ENCODE results near the gene CACNB4. TPM values are rescaled to one million over a fixed set of nuclear protein-coding genes. Genes with fewer than 3 reads are reported as not detected.

Gene CACNB4
- total RNA-seq, 3 donors from 2014 or later: 1.6 to 17.7 (median 11.5) TPM

DNA sequence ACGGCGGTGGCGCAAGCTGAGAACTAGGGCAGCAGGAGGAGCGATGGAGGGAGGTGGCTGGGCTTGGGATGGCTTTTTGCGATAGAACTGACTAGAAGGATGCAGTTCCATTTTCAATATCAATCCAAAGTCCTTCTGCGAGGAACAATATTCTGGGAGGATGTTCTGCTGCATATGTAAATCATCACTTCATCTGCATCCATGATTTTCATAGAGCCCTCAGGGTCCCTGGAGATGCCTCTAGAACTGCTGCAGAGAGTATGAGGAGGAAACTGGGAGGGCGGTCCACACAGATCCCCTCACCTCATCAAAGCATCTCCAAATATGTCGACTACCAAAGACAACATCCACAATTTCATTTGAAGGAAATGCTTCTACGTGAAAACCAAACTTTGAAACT is 20.8 kb downstream of the CACNB4 start:
- no peak overlapping the region for H3K27ac ChIP-seq
- no peaks in the 10 kb centered on the region for H3K9me3 ChIP-seq
- no peaks in the 10 kb centered on the region for H3K27me3 ChIP-seq
- intact Hi-C loops (cut with DNase I; ENCODE audit: low total_unique reads): no loop called here
- no peaks in the 10 kb centered on the region for H3K36me3 ChIP-seq
- DNase-seq (ENCODE audit: low spot score in 2 of 2): no peak
- no peak overlapping the region for H3K4me3 ChIP-seq
- H3K4me1 ChIP-seq: no peaks in the 10 kb centered on the region
- TF ChIP-seq POLR2AphosphoS5 (IDR thresholded peaks at IDR 0.05) (no peak), CTCF (IDR thresholded peaks at IDR 0.05) (no peak)

GRCh38 chr2:152075461-152076050 is 23.3 kb downstream of the CACNB4 start:
- H3K4me1 ChIP-seq: no peaks in the 10 kb centered on the region
- no peak overlapping the region for H3K4me3 ChIP-seq
- H3K27me3 ChIP-seq: no peaks in the 10 kb centered on the region
- intact Hi-C loops (cut with DNase I; ENCODE audit: low total_unique reads): no loop called here
- no peaks in the 10 kb centered on the region for H3K36me3 ChIP-seq
- no peak for DNase-seq (ENCODE audit: low spot score in 2 of 2)
- H3K9me3 ChIP-seq: no peaks in the 10 kb centered on the region
- no peak for TF ChIP-seq CTCF (IDR thresholded peaks at IDR 0.05)
- TF ChIP-seq POLR2A (IDR thresholded peaks at IDR 0.05): no peak
- TF ChIP-seq POLR2AphosphoS5 (IDR thresholded peaks at IDR 0.05): no peak
- H3K27ac ChIP-seq: no peak overlapping the region

- Histone ChIP-seq H3K27me3 (no peaks in the 10 kb centered on the region), H3K27ac (no peak overlapping the region), H3K4me3 (no peak overlapping the region), H3K36me3 (no peaks in the 10 kb centered on the region), H3K9me3 (no peaks in the 10 kb centered on the region), H3K4me1 (no peaks in the 10 kb centered on the region)
- intact Hi-C loops (cut with DNase I; ENCODE audit: low total_unique reads): no loop called here
- no peak for DNase-seq (ENCODE audit: low spot score in 2 of 2)
- no peak for TF ChIP-seq CTCF (IDR thresholded peaks at IDR 0.05)
- TF ChIP-seq POLR2A (IDR thresholded peaks at IDR 0.05): no peak
- TF ChIP-seq POLR2AphosphoS5 (IDR thresholded peaks at IDR 0.05): no peak
Measured at GRCh38 chr2:152072011-152072410, 26.8 kb downstream of the CACNB4 start.

DNA sequence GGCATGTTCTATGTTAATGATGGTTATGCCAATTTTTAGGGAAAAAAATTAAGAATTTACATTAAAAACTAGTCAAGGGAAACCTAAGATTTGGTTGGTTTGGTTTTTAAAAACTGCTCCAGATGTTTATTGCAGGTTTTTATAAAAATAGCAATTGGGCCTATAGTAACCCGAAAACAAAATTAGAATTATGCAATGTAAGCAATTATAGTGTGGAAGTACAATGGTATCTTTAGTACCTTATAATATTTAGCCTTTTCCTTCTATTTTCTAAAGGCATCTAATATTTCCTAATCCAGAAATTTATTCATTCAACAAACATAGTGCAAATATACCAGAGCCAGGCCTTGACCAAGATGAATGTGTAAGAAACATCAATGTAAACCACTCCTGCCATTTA is 27.3 kb downstream of the CACNB4 start:
- intact Hi-C loops (cut with DNase I; ENCODE audit: low total_unique reads): no loop called here
- no peaks in the 10 kb centered on the region for H3K27me3 ChIP-seq
- no peak overlapping the region for H3K4me3 ChIP-seq
- H3K27ac ChIP-seq: no peak overlapping the region
- no peaks in the 10 kb centered on the region for H3K4me1 ChIP-seq
- no peaks in the 10 kb centered on the region for H3K36me3 ChIP-seq
- no peak for TF ChIP-seq POLR2AphosphoS5 (IDR thresholded peaks at IDR 0.05)
- no peak for TF ChIP-seq CTCF (IDR thresholded peaks at IDR 0.05)
- TF ChIP-seq POLR2A (IDR thresholded peaks at IDR 0.05): no peak
- no peaks in the 10 kb centered on the region for H3K9me3 ChIP-seq
- no peak for DNase-seq (ENCODE audit: low spot score in 2 of 2)

DNA sequence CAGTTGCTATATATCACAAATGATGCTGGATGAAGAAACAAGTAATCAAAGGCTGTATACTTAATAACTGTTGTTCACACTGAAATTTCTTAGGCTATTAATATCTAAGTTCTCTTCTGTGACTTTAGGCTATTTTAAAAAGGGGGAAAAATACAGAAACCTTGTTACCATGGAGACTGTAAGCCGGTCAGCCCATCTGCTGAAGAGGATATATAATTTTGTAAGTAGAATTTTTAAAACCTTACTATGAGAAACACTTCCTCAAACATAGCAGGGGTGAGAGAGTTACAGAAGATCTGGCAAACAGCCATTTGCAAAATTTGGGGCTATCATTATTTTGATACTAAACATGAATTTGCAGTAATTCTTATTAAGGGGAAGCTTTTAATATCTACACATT is 27.8 kb downstream of the CACNB4 start:
- Histone ChIP-seq H3K4me1 (no peaks in the 10 kb centered on the region), H3K27ac (no peak overlapping the region), H3K27me3 (no peaks in the 10 kb centered on the region), H3K36me3 (no peaks in the 10 kb centered on the region), H3K4me3 (no peak overlapping the region), H3K9me3 (no peaks in the 10 kb centered on the region)
- TF ChIP-seq CTCF (IDR thresholded peaks at IDR 0.05): no peak
- TF ChIP-seq POLR2AphosphoS5 (IDR thresholded peaks at IDR 0.05): no peak
- TF ChIP-seq POLR2A (IDR thresholded peaks at IDR 0.05): no peak
- no peak for DNase-seq (ENCODE audit: low spot score in 2 of 2)
- intact Hi-C loops (cut with DNase I; ENCODE audit: low total_unique reads): no loop called here

All from breast epithelium (tissue), 4 donors.